ENCODE measurements around the gene MYH13. TPM values are rescaled to one million over a fixed set of nuclear protein-coding genes. Genes with fewer than 3 reads are reported as not detected.

Gene MYH13
- total RNA-seq, 1 experiment from 2014 or later = not detected

DNA sequence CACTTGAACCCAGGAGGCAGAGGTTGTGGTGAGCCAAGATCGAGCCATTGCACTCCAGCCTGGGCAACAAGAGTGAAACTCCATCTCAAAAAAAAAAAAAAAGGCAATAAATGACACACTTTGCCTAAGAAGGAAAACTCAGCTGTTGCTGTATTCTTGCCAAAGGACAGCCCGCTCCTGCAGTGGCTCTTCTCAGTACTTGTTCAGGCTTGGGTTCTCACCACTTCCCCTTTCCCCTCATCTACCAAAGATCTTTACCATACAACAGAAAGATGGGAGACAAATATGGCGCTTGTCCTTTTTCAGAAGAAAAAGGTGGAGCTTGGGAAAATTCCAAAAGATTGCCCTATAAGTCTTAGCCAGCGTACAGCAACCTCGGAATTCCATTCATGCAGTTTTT lies 58.5 kb downstream of the MYH13 start:
- Histone ChIP-seq H3K9me3 (ENCODE audit: low read depth, low read length, poor library complexity, severe bottlenecking) (no peaks in the 10 kb centered on the region), H3K4me3 (ENCODE audit: low read depth, low read length, poor library complexity, severe bottlenecking) (no peak overlapping the region), H3K4me1 (ENCODE audit: insufficient read depth, low read length, poor library complexity, severe bottlenecking) (no peaks in the 10 kb centered on the region), H3K27me3 (replicated peaks; ENCODE audit: insufficient read depth, low read depth, low read length, poor library complexity) (no peaks in the 10 kb centered on the region), H3K36me3 (ENCODE audit: insufficient read depth, low read length, poor library complexity, severe bottlenecking) (no peaks in the 10 kb centered on the region), H3K27ac (ENCODE audit: low read depth, low read length, poor library complexity, severe bottlenecking) (no peak overlapping the region)
- POLR2A ChIA-PET (ENCODE audit: low non-redundant PET) = interaction anchor here (0.6 kb wide), 1 partner anchor 1778 kb away, joined by 4 read pairs; no protein-coding TSS in a partner anchor
- no TSS peak for BruUV-seq (replicated peaks)
- intact Hi-C loops (cut with micrococcal nuclease; ENCODE audit: unreplicated experiment) = no loop called here
- DNase-seq (ENCODE audit: low spot score) = no peak
- CTCF ChIA-PET = interaction anchor here (0.6 kb wide), 1 partner anchor 8 kb away, joined by 7 read pairs; no protein-coding TSS in a partner anchor
- no peak for TF ChIP-seq EZH2 (IDR thresholded peaks at IDR 0.05; ENCODE audit: borderline replicate concordance, low read depth, low read length, poor library complexity, severe bottlenecking)
- TF ChIP-seq, protein P1, sequence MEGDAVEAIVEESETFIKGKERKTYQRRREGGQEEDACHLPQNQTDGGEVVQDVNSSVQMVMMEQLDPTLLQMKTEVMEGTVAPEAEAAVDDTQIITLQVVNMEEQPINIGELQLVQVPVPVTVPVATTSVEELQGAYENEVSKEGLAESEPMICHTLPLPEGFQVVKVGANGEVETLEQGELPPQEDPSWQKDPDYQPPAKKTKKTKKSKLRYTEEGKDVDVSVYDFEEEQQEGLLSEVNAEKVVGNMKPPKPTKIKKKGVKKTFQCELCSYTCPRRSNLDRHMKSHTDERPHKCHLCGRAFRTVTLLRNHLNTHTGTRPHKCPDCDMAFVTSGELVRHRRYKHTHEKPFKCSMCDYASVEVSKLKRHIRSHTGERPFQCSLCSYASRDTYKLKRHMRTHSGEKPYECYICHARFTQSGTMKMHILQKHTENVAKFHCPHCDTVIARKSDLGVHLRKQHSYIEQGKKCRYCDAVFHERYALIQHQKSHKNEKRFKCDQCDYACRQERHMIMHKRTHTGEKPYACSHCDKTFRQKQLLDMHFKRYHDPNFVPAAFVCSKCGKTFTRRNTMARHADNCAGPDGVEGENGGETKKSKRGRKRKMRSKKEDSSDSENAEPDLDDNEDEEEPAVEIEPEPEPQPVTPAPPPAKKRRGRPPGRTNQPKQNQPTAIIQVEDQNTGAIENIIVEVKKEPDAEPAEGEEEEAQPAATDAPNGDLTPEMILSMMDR (conservative IDR thresholded peaks at IDR 0.05; ENCODE audit: low read depth, low read length) = no peak

DNA sequence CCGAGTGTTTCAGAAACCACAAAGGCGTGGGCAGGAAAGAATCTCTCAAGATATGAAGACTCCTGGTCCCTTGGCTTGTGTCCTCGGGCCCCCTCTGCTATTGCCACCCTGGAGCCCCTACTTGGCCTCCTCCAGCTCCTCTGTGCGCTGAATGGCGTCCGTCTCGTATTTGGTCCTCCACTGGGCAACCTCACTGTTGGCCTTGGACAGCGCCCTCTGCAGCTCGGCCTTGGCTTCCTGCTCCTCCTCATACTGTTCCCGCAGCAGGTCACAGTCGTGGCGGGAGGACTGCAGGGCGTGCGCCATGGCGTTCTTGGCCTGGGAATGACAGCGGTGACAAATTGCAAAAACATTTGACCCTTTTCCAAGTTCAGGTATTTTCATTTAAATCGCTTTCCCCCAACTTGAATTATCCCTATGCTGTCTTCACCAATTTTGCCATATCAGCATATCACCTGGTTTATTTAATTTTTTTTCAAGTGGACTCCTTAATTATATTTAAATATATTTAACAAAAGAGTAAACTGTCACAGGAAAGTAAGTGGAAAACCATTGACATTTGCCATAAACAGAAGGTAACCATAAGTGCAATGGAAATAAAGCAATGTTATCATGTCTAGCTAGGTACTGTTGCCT lies 59.7 kb downstream of the MYH13 start:
- DNase-seq (ENCODE audit: low spot score) = no peak
- ChIA-PET POLR2A (ENCODE audit: low non-redundant PET) (no interaction called here), CTCF (interaction anchor here (0.6 kb wide), 1 partner anchor 211 kb away, joined by 3 read pairs; no protein-coding TSS in a partner anchor)
- Histone ChIP-seq H3K4me1 (ENCODE audit: insufficient read depth, low read length, poor library complexity, severe bottlenecking) (no peaks in the 10 kb centered on the region), H3K36me3 (ENCODE audit: insufficient read depth, low read length, poor library complexity, severe bottlenecking) (no peaks in the 10 kb centered on the region), H3K4me3 (ENCODE audit: low read depth, low read length, poor library complexity, severe bottlenecking) (no peak overlapping the region), H3K27me3 (replicated peaks; ENCODE audit: insufficient read depth, low read depth, low read length, poor library complexity) (no peaks in the 10 kb centered on the region), H3K27ac (ENCODE audit: low read depth, low read length, poor library complexity, severe bottlenecking) (no peak overlapping the region), H3K9me3 (ENCODE audit: low read depth, low read length, poor library complexity, severe bottlenecking) (no peaks in the 10 kb centered on the region)
- no TSS peak for BruUV-seq (replicated peaks)
- intact Hi-C loops (cut with micrococcal nuclease; ENCODE audit: unreplicated experiment) = no loop called here
- no peak for TF ChIP-seq EZH2 (IDR thresholded peaks at IDR 0.05; ENCODE audit: borderline replicate concordance, low read depth, low read length, poor library complexity, severe bottlenecking)
- TF ChIP-seq, protein P1 (conservative IDR thresholded peaks at IDR 0.05; ENCODE audit: low read depth, low read length) = no peak

DNA sequence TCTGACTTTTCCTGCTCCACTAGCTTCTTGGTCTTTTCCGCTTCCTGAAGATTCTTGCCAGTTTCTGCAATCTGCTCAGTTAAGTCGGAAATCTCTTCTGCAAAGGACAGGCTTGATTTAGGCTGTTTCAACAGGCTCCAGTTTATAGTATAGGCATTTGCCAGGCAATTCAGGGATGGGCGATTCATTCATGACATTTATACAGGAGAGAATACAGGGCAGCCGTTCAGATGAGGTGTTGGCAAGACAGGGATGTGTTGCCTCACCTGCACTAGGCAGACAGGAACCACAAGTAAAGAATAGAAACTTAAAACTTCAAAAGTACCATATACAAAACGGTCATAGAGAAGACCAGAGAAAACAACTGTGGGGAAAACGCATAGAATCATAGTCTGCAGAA lies 61.7 kb downstream of the MYH13 start:
- H3K27me3 ChIP-seq (replicated peaks; ENCODE audit: insufficient read depth, low read depth, low read length, poor library complexity) = no peaks in the 10 kb centered on the region
- H3K27ac ChIP-seq (ENCODE audit: low read depth, low read length, poor library complexity, severe bottlenecking) = no peak overlapping the region
- CTCF ChIA-PET = no interaction called here
- POLR2A ChIA-PET (ENCODE audit: low non-redundant PET) = no interaction called here
- no peak overlapping the region for H3K4me3 ChIP-seq (ENCODE audit: low read depth, low read length, poor library complexity, severe bottlenecking)
- no peak for DNase-seq (ENCODE audit: low spot score)
- no peaks in the 10 kb centered on the region for H3K36me3 ChIP-seq (ENCODE audit: insufficient read depth, low read length, poor library complexity, severe bottlenecking)
- intact Hi-C loops (cut with micrococcal nuclease; ENCODE audit: unreplicated experiment) = no loop called here
- BruUV-seq (replicated peaks) = no TSS peak
- H3K4me1 ChIP-seq (ENCODE audit: insufficient read depth, low read length, poor library complexity, severe bottlenecking) = no peaks in the 10 kb centered on the region
- no peaks in the 10 kb centered on the region for H3K9me3 ChIP-seq (ENCODE audit: low read depth, low read length, poor library complexity, severe bottlenecking)
- TF ChIP-seq, protein P1 (conservative IDR thresholded peaks at IDR 0.05; ENCODE audit: low read depth, low read length) = no peak
- no peak for TF ChIP-seq EZH2 (IDR thresholded peaks at IDR 0.05; ENCODE audit: borderline replicate concordance, low read depth, low read length, poor library complexity, severe bottlenecking)

Measured in A673 (cell line).